Inferior parietal cortex (tissue), 1 donor: Measurements from ENCODE around the gene MTLN.
"Not testable (repeated sequence)": the region's sequence is repeated elsewhere in the genome, so short reads cannot be mapped to it uniquely, and the experiment has no call there.

Experiments used
- DNase-seq: peaks from one replicate; pipeline ENCODE4 v3.0.0-alpha.2; 2016; ENCODE audit errors: extremely low spot score

Gene MTLN

DNA sequence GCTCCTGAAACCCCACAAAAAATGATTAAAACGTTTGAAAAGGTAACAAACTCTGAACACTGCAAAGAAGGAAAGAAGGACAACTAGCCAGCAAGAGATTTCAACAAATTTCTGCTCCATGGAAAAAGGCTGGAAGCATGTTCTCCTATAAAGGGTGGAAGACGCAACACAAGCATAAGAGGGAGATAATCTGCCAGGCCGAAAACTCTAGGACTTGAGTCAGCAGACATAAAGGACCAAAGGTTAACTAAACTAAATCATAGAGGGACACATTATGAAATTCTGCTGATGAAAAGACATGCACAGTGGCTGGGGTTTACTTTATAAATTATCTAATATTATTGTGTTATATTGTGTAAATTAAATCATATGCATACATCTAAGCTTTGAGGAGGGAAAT is 14.3 kb downstream of the MTLN start:
- no peak for DNase-seq

- DNase-seq, result no peak
Observed at GRCh38 chr2:110197452-110197851, 14.9 kb downstream of the MTLN start.

GRCh38 chr2:110190169-110190568 is 22.2 kb downstream of the MTLN start:
- DNase-seq, result not testable (repeated sequence)

DNA sequence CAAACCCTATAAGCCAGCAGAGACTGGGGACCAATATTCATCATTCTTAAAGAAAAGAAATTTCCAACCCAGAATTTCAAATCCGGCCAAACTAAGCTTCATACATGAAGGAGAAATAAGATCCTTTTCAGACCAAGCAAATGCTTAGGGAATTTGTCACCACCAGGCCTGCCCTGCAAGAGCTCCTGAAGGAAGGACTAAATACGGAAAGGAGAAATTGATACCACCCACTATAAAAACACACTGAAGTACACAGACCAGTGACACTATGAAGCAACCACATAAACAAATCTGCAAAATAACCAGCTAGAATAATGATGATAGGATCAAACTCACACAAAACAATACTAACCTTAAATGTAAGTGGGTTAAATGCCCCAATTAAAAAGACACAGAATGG is 29.9 kb downstream of the MTLN start:
- no peak for DNase-seq

- DNase-seq, result no peak
Observed at GRCh38 chr2:110180036-110180435, 32.3 kb downstream of the MTLN start.

- DNase-seq, result no peak
Observed at GRCh38 chr2:110173523-110173922, 38.8 kb downstream of the MTLN start.

DNA sequence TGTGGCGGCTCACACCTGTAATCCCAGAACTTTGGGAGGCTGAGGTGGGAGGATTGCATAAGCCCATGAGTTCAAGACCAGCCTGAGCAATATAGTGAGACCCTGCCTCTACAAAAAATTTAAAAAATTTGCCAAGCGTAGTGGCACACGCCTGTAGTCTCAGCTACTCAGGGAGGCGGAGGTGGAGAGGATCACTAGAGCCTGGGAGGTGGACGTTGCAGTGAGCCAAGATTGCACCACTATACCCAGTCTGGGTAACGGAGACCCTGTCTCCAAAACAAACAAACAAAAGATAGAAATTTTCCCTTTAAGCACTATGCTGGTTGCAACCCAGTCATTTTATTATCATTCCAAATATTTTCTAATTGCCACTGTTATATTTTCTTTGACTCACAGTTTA is 39.8 kb downstream of the MTLN start:
- DNase-seq, result no peak

GRCh38 chr2:110170102-110170501 is 42.2 kb downstream of the MTLN start:
- no peak for DNase-seq

- no peak for DNase-seq
Observed at GRCh38 chr2:110167326-110168000, 44.9 kb downstream of the MTLN start.

DNA sequence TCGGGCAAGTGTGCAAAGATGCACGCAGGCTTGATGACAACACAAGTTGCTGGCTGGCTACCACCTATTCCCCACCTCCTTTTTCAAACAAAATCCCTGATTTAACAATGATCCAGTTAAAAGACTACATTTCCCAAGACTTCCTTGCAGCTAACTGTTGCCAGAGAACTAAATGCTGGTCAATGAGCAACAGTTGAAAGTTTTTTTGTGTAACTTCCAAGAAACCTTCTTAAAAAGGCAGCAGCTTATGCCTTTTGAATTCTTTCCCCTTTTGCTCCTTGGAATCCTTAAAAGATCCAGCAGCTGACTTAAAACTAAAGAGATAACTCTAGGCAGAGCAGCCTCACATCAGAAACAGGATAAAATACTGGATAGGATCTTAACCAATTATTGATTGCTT is 46.1 kb downstream of the MTLN start:
- no peak for DNase-seq
